Endodermal cell (in vitro differentiated cells): ENCODE results near the gene ESR2. TPM values are rescaled to one million over a fixed set of nuclear protein-coding genes. Genes with fewer than 3 reads are reported as not detected.

Source experiments
- DNase-seq: peaks from one replicate; pipeline ENCODE4 v3.0.0-alpha.2; 2017
- H3K27ac ChIP-seq: 2 replicates; pipeline ENCODE4 v1.5.1; 2013; ENCODE audit warnings: mild to moderate bottlenecking, low read depth, low read length, moderate library complexity
- H3K27me3 ChIP-seq: 2 replicates; pipeline ENCODE4 v1.6.1; 2013; ENCODE audit warnings: mild to moderate bottlenecking, low read length, moderate library complexity; ENCODE audit not compliant: insufficient read depth, control insufficient read depth, poor library complexity, severe bottlenecking
- H3K36me3 ChIP-seq: 2 replicates; pipeline ENCODE4 v1.7.0; 2013; ENCODE audit warnings: mild to moderate bottlenecking, low read length, moderate library complexity; ENCODE audit not compliant: control insufficient read depth, insufficient read depth
- H3K4me1 ChIP-seq: one replicate; pipeline ENCODE4 v1.7.0; 2013; ENCODE audit warnings: low read length; ENCODE audit not compliant: control insufficient read depth, insufficient read depth
- H3K4me3 ChIP-seq: 2 replicates; pipeline ENCODE4 v1.5.1; 2013; ENCODE audit warnings: mild to moderate bottlenecking, low read length, moderate library complexity
- H3K9ac ChIP-seq: 2 replicates; pipeline ENCODE4 v1.6.1; 2013; ENCODE audit warnings: mild to moderate bottlenecking, low read length, moderate library complexity; ENCODE audit not compliant: poor library complexity, severe bottlenecking; ENCODE audit errors: extremely low read depth
- H3K9me3 ChIP-seq: 2 replicates; pipeline ENCODE4 v1.6.1; 2013; ENCODE audit warnings: mild to moderate bottlenecking, low read length, moderate library complexity; ENCODE audit not compliant: control insufficient read depth
- H3K27ac Mint-ChIP-seq: 2 replicates; pipeline ENCODE4 v1.8.0; 2020; ENCODE audit warnings: mixed read lengths
- H3K27me3 Mint-ChIP-seq: 2 replicates; pipeline ENCODE4 v1.8.0; 2021; ENCODE audit warnings: mild to moderate bottlenecking, mixed read lengths; ENCODE audit not compliant: insufficient read depth
- H3K36me3 Mint-ChIP-seq: 2 replicates; pipeline ENCODE4 v1.8.0; 2020; ENCODE audit warnings: low read depth, mixed read lengths
- H3K4me1 Mint-ChIP-seq: 2 replicates; pipeline ENCODE4 v1.8.0; 2020; ENCODE audit warnings: mixed read lengths
- H3K4me3 Mint-ChIP-seq: 2 replicates; pipeline ENCODE4 v1.8.0; 2020; ENCODE audit warnings: mild to moderate bottlenecking, moderate library complexity, mixed read lengths
- H3K9me3 Mint-ChIP-seq: 2 replicates; pipeline ENCODE4 v1.8.0; 2020; ENCODE audit warnings: mild to moderate bottlenecking, mixed read lengths
- CTCF ChIP-seq: fragments of 200-600 bp; sonication (generic); conservative IDR thresholded peaks from 2 replicates; pipeline ENCODE4 v1.5.0; 2021; ENCODE audit warnings: antibody characterized with exemption, mild to moderate bottlenecking
- WGBS, 2 experiments: methylation state at CpG; one replicate each; pipeline versions ENCODE4 v1.1.5 to v1.1.7; 2013; ENCODE audit warnings: missing lambda C conversion rate in 2 of 2, mixed read lengths in 1 of 2; ENCODE audit not compliant: insufficient coverage in 1 of 2, insufficient read length in 1 of 2; 5-methylcytosine and 5-hydroxymethylcytosine counted together
- total RNA-seq, 2 donors: library from RNA; stranded (reverse); fragmentation: NEBNext Ultra II Directional in 1 of 2; extraction: Animal tissue kit (Norgen Biotek cat#: 25700) in 1 of 2; gene quantifications; 2 replicates in 1 of 2; 3 replicates in 1 of 2; pipeline ENCODE4 v1.2.1, GENCODE V29; 2021

Gene ESR2
- total RNA-seq, 2 donors from 2014 or later: 0.57 to 0.66 TPM

GRCh38 chr14:64196056-64196455, 98.1 kb downstream of the ESR2 start:
- Mint-ChIP-seq H3K4me3 (no peak overlapping the region), H3K9me3 (no peaks in the 10 kb centered on the region), H3K36me3 (peaks cover 26% of the 10 kb centered on the region), H3K4me1 (peaks cover 46% of the 10 kb centered on the region), H3K27me3 (no peaks in the 10 kb centered on the region), H3K27ac (no peak overlapping the region)
- Histone ChIP-seq H3K27ac (no peak overlapping the region), H3K36me3 (peaks cover 10% of the 10 kb centered on the region), H3K27me3 (no peaks in the 10 kb centered on the region), H3K4me1 (no peaks in the 10 kb centered on the region), H3K9ac (no peak overlapping the region), H3K9me3 (no peaks in the 10 kb centered on the region), H3K4me3 (no peak overlapping the region)
- 83 to 85% methylated on average over 3 to 5 of the region's 5 CpGs for WGBS, 2 experiments
- no peak for DNase-seq
- no peak for TF ChIP-seq CTCF

GRCh38 chr14:64195199-64195598, 99.0 kb downstream of the ESR2 start:
- Histone ChIP-seq H3K4me1 (no peaks in the 10 kb centered on the region), H3K4me3 (no peak overlapping the region), H3K9me3 (no peaks in the 10 kb centered on the region), H3K36me3 (peaks cover 14% of the 10 kb centered on the region), H3K9ac (no peak overlapping the region), H3K27ac (no peak overlapping the region), H3K27me3 (no peaks in the 10 kb centered on the region)
- Mint-ChIP-seq H3K4me1 (peaks cover 40% of the 10 kb centered on the region), H3K9me3 (no peaks in the 10 kb centered on the region), H3K27ac (no peak overlapping the region), H3K4me3 (no peak overlapping the region), H3K36me3 (peaks cover 33% of the 10 kb centered on the region), H3K27me3 (no peaks in the 10 kb centered on the region)
- no peak for DNase-seq
- WGBS, 2 experiments: 88 to 90% methylated on average over 2 of the region's 2 CpGs
- no peak for TF ChIP-seq CTCF

GRCh38 chr14:64194404-64194803, 99.8 kb downstream of the ESR2 start:
- no peak overlapping the region for H3K4me3 ChIP-seq
- peaks cover 41% of the 10 kb centered on the region for H3K36me3 Mint-ChIP-seq
- H3K4me3 Mint-ChIP-seq: no peak overlapping the region
- no peaks in the 10 kb centered on the region for H3K9me3 ChIP-seq
- no peak for TF ChIP-seq CTCF
- peaks cover 37% of the 10 kb centered on the region for H3K4me1 Mint-ChIP-seq
- no peaks in the 10 kb centered on the region for H3K27me3 ChIP-seq
- 79 to 83% methylated on average over 2 of the region's 3 CpGs for WGBS, 2 experiments
- DNase-seq: no peak
- peak overlapping the region; percentile 30 for H3K27ac Mint-ChIP-seq
- no peak overlapping the region for H3K27ac ChIP-seq
- peaks cover 21% of the 10 kb centered on the region for H3K36me3 ChIP-seq
- no peaks in the 10 kb centered on the region for H3K27me3 Mint-ChIP-seq
- H3K4me1 ChIP-seq: no peaks in the 10 kb centered on the region
- H3K9ac ChIP-seq: no peak overlapping the region
- H3K9me3 Mint-ChIP-seq: no peaks in the 10 kb centered on the region
